ENCODE results near the gene BEND5.

BEND5 gene

DNA sequence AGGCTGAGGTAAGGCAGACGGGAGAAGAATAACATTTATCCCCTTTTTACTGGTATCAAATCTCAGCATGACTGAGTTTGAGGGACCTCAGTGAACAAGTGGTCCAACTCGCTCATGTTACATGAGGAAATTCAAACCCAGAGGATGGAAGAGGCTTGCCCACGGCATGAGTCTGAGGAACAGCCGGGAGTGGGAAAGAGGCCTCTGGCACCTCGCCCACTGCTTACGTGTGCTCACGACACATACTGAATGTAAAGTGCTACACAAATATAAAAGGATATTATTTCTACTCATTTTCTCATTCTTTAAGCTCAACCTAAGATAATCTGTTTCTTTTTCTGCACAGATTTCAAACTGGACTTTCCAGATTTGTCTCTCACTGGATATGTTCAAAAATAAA, 14.7 kb downstream of the BEND5 start:
- TF ChIP-seq, protein P1, sequence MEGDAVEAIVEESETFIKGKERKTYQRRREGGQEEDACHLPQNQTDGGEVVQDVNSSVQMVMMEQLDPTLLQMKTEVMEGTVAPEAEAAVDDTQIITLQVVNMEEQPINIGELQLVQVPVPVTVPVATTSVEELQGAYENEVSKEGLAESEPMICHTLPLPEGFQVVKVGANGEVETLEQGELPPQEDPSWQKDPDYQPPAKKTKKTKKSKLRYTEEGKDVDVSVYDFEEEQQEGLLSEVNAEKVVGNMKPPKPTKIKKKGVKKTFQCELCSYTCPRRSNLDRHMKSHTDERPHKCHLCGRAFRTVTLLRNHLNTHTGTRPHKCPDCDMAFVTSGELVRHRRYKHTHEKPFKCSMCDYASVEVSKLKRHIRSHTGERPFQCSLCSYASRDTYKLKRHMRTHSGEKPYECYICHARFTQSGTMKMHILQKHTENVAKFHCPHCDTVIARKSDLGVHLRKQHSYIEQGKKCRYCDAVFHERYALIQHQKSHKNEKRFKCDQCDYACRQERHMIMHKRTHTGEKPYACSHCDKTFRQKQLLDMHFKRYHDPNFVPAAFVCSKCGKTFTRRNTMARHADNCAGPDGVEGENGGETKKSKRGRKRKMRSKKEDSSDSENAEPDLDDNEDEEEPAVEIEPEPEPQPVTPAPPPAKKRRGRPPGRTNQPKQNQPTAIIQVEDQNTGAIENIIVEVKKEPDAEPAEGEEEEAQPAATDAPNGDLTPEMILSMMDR (IDR thresholded peaks at IDR 0.05): no peak

DNA sequence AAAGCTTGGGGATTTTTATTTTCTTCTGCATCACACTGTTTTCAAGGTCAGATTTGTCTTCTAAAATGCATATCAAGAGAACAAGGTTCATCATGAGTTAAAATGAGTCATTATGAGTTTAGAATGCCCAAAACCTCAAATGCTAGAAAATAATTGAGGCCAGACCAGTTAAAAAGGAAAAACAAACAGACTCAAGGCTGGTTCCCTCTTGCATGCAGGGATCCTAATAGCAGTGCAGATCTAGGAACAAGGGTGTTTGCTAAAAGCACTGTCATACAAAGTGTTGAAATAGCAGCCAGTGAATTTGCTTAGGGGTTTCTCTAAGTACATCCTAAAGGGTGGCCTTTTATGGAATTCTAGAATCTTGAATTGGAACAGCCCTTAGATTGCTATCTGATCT, 15.3 kb downstream of the BEND5 start:
- TF ChIP-seq, protein P1 (IDR thresholded peaks at IDR 0.05): no peak

DNA sequence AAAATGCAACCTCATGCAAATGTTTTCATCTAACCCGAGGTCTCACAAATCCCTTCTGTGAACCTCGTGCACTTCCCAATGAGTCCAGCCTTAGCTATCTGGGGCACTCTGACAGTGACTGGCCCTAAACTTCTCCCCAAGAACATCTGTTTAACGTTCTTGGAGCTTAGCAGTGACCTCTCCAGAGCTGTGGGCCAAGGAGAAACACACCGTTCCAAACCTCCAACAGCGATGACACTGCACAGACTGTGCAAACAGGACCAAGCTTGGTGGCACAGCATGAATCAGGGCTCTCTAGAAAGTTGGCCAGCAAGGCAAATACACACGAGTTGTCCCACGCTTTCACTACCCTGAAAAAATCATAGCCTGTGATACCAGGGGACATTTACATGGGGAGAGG, 15.8 kb downstream of the BEND5 start:
- TF ChIP-seq, protein P1 (IDR thresholded peaks at IDR 0.05): no peak

DNA sequence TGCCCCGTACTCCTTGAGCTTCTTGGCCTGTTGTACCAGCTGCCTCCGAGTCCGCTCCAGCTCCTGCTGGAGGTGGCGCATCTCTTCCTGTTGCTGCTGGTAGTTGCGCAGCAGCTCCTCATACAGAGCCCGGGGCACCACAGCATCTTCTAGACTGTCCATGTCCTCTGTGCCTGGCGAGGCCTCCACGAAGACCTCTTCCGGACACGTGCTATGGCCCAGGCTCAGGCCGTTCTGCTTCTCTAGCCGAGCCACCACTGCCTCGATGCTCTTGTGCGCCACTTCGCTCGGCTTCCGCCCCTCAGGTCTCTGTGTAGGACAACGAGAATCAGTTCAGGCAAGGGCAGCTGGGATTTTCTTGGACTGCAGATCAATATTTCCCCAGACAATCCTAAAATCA, 17.7 kb downstream of the BEND5 start:
- TF ChIP-seq, protein P1 (IDR thresholded peaks at IDR 0.05): no peak

DNA sequence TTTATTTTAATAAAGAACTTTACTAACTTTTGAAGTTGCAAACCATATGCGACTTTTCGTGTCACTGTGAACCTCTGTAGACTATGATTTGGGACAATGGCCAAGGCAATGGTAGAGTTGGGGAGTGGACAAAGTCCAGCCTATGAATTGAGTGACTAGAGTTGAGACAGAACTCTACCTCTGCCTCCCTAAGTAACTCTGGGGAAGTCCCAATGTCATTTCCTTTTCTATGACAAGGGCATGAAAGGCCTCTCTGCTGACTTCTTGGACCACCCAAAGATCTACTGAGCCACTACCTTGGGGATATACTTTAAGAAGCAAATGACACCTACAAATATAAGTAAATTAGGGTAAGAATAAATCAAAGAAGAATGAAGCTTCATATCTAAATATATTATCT, 19.3 kb downstream of the BEND5 start:
- TF ChIP-seq, protein P1 (IDR thresholded peaks at IDR 0.05): no peak

DNA sequence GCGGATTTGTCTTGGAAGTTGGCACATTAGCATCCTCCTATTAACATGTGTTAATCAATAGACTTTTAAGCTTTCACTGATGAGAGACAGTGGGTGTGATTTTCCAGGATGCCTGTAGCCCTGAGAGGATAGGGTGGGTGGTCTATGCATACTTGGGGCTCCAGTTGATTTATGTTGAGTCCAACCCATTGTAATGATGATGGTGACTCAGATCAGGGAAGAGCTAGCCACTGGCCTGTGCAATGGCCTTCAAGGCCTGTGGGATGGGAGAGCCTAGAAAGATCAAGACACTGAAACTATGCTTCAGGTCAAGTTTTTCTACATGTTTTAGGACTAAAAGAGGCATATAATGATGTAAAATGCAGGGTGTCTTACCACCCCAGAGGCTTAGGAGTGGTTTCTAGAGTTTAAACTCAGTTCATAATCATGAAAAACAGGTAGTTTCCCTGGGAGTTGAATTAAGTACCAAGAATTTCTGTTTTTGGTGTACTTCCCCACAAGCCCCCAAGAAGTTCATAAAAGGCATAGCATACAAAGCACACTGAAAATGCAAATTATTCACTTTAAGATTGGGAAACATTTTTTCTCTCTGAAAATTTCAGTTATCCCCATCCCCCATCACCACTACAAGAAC, 19.9 kb downstream of the BEND5 start:
- TF ChIP-seq, protein P1 (IDR thresholded peaks at IDR 0.05): no peak

DNA sequence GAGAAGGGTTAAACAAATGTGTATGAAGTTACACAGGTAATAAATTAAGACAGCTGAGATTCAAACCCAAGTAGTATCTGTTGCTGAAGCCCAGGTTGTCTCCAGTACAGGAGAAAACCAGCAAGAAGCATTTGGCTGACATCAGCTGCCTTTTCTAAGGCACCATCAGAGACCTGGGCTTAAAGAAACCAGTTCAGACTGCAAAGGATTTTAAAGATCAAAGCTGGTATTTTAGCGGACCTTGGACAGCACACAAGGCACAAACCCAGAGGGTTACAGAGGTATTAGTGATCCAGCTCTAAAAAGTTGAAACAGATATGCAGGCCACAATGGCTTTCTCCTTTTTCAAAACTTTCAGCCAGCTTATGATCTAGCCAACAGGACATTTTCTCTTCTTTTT, 23.4 kb downstream of the BEND5 start:
- TF ChIP-seq, protein P1 (IDR thresholded peaks at IDR 0.05): no peak

DNA sequence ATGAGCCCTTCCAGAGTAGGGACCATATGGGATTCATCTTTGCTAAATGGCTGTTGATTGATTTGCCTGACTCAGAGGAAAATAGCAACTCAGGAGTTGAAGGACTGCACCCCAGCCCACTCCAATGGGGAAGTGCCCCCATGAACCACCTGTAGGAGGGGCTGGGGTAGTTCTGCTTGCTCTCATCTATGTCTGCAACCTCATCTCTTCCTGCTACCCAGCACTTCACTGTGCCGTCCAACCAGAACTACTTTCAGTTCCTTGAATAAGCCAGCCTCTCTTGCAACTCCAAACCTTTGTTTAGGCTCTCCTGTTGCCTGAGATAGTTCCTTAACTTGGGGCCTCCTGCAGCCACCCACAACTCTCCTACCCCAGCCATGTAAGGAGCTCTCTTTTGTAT, 26.6 kb downstream of the BEND5 start:
- TF ChIP-seq, protein P1 (IDR thresholded peaks at IDR 0.05): no peak

All from LNCAP (cell line).